Measurements from ENCODE around the gene SLC12A9.

DNA sequence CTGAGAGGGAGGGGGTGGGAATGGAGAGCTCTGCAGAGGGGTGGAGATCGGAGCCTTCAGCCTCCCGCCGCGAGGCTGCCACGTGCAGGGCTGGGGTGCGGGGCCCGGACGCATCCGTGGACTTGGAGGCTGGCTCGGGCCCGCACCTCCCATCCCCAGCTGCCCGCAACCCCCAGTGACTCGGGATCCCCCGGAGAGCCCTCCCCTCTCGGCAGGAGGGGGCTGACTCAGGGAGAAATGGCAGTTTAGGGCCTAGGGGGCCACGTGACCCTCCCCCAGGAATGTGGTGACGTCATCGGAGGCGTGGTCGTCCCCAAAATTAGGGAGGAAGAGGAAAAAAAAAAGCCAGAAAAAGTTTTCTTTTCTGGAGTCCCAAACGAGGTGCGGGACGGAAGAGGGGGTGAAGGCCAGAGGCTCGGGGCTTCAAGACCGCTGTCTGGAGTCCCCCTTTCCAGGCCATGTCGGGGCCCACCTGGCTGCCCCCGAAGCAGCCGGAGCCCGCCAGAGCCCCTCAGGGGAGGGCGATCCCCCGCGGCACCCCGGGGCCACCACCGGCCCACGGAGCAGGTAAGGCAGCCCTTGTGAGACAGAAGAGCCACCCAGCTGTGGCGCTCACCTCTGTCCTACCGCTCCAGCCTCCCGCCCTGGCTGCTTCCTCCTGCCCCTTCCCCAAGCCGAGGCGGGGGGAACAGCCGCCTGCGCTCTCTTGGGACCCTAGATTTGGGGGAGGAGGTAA, 14.7 kb downstream of the SLC12A9 start, which contains the start of gene TRIP6:
- TF ChIP-seq, protein P1, sequence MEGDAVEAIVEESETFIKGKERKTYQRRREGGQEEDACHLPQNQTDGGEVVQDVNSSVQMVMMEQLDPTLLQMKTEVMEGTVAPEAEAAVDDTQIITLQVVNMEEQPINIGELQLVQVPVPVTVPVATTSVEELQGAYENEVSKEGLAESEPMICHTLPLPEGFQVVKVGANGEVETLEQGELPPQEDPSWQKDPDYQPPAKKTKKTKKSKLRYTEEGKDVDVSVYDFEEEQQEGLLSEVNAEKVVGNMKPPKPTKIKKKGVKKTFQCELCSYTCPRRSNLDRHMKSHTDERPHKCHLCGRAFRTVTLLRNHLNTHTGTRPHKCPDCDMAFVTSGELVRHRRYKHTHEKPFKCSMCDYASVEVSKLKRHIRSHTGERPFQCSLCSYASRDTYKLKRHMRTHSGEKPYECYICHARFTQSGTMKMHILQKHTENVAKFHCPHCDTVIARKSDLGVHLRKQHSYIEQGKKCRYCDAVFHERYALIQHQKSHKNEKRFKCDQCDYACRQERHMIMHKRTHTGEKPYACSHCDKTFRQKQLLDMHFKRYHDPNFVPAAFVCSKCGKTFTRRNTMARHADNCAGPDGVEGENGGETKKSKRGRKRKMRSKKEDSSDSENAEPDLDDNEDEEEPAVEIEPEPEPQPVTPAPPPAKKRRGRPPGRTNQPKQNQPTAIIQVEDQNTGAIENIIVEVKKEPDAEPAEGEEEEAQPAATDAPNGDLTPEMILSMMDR (conservative IDR thresholded peaks at IDR 0.05; ENCODE audit: low read depth in 2 of 2): no peak
- TF ChIP-seq, protein P2, sequence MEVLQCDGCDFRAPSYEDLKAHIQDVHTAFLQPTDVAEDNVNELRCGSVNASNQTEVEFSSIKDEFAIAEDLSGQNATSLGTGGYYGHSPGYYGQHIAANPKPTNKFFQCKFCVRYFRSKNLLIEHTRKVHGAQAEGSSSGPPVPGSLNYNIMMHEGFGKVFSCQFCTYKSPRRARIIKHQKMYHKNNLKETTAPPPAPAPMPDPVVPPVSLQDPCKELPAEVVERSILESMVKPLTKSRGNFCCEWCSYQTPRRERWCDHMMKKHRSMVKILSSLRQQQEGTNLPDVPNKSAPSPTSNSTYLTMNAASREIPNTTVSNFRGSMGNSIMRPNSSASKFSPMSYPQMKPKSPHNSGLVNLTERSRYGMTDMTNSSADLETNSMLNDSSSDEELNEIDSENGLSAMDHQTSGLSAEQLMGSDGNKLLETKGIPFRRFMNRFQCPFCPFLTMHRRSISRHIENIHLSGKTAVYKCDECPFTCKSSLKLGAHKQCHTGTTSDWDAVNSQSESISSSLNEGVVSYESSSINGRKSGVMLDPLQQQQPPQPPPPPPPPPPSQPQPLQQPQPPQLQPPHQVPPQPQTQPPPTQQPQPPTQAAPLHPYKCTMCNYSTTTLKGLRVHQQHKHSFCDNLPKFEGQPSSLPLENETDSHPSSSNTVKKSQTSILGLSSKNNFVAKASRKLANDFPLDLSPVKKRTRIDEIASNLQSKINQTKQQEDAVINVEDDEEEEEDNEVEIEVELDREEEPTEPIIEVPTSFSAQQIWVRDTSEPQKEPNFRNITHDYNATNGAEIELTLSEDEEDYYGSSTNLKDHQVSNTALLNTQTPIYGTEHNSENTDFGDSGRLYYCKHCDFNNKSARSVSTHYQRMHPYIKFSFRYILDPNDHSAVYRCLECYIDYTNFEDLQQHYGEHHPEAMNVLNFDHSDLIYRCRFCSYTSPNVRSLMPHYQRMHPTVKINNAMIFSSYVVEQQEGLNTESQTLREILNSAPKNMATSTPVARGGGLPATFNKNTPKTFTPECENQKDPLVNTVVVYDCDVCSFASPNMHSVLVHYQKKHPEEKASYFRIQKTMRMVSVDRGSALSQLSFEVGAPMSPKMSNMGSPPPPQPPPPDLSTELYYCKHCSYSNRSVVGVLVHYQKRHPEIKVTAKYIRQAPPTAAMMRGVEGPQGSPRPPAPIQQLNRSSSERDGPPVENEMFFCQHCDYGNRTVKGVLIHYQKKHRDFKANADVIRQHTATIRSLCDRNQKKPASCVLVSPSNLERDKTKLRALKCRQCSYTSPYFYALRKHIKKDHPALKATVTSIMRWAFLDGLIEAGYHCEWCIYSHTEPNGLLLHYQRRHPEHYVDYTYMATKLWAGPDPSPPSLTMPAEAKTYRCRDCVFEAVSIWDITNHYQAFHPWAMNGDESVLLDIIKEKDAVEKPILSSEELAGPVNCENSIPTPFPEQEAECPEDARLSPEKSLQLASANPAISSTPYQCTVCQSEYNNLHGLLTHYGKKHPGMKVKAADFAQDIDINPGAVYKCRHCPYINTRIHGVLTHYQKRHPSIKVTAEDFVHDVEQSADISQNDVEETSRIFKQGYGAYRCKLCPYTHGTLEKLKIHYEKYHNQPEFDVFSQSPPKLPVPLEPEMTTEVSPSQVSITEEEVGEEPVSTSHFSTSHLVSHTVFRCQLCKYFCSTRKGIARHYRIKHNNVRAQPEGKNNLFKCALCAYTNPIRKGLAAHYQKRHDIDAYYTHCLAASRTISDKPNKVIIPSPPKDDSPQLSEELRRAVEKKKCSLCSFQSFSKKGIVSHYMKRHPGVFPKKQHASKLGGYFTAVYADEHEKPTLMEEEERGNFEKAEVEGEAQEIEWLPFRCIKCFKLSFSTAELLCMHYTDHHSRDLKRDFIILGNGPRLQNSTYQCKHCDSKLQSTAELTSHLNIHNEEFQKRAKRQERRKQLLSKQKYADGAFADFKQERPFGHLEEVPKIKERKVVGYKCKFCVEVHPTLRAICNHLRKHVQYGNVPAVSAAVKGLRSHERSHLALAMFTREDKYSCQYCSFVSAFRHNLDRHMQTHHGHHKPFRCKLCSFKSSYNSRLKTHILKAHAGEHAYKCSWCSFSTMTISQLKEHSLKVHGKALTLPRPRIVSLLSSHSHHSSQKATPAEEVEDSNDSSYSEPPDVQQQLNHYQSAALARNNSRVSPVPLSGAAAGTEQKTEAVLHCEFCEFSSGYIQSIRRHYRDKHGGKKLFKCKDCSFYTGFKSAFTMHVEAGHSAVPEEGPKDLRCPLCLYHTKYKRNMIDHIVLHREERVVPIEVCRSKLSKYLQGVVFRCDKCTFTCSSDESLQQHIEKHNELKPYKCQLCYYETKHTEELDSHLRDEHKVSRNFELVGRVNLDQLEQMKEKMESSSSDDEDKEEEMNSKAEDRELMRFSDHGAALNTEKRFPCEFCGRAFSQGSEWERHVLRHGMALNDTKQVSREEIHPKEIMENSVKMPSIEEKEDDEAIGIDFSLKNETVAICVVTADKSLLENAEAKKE (CRISPR knock-in tag; IDR thresholded peaks at IDR 0.05): no peak
- TF ChIP-seq POLR2AphosphoS5 (IDR thresholded peaks at IDR 0.05; ENCODE audit: low read depth): no peak; the same call in none of the 2 replicates

Measured in GM23338 (cell line).